SK-N-SH (cell line): ENCODE measurements around the gene BOC. TPM values are rescaled to one million over a fixed set of nuclear protein-coding genes. Genes with fewer than 3 reads are reported as not detected.

ENCODE experiments used
- CTCF ChIA-PET: fragments of 300-600, 350-600 bp; formaldehyde crosslinking; extraction: SDS; loops from one replicate; lab custom pipeline; 2021; lab: Yijun Ruan, JAX
- POLR2A ChIA-PET: fragments of 350-600 bp; sonication (Branson Sonifier 250); formaldehyde crosslinking; extraction: SDS; loops from one replicate; lab custom pipeline; 2020; ENCODE audit warnings: antibody characterized with exemption, inconsistent platforms; lab: Yijun Ruan, JAX
- DNase-seq: peaks from one replicate; pipeline ENCODE4 v3.0.0; 2012
- H2AFZ ChIP-seq: fragments of 200-600 bp; sonication (generic); 2 replicates; pipeline ENCODE4 v1.8.1; 2016; ENCODE audit warnings: antibody characterized with exemption, mild to moderate bottlenecking, low read depth
- H3F3A ChIP-seq: fragments of 200-600 bp; sonication (generic); replicated peaks from 2 replicates; pipeline ENCODE3; 2016; ENCODE audit warnings: antibody characterized with exemption, mild to moderate bottlenecking; ENCODE audit not compliant: insufficient read depth
- H3K27ac ChIP-seq, 2 experiments: fragments of 200-500 bp in 1 of 2; fragments of 200-600 bp in 1 of 2; sonication (Bioruptor generic) in 1 of 2; sonication (generic), shearing (Covaris generic) in 1 of 2; 2 replicates each; pipeline versions ENCODE4 v1.5.1 to v1.6.1; 2014 to 2016; ENCODE audit warnings: low read depth in 2 of 2, inconsistent platforms in 1 of 2, low read length in 1 of 2, mild to moderate bottlenecking in 1 of 2, mixed read lengths in 1 of 2
- H3K27me3 ChIP-seq: fragments of 200-600 bp; sonication (generic), shearing (Covaris generic); 2 replicates; pipeline ENCODE4 v1.6.1; 2016; ENCODE audit warnings: mixed run types; ENCODE audit not compliant: insufficient read depth
- H3K36me3 ChIP-seq, 2 experiments: fragments of 200-500 bp in 1 of 2; fragments of 200-600 bp in 1 of 2; sonication (Bioruptor generic) in 1 of 2; sonication (generic) in 1 of 2; replicated peaks in 1 of 2; 2 replicates each; pipeline versions ENCODE3 to v1.5.1; 2014 to 2016; ENCODE audit warnings: low read length in 1 of 2, mild to moderate bottlenecking in 1 of 2; ENCODE audit not compliant: insufficient read depth in 2 of 2, control insufficient read depth in 1 of 2
- H3K4me1 ChIP-seq, 2 experiments: fragments of 200-500 bp in 1 of 2; fragments of 200-600 bp in 1 of 2; sonication (Bioruptor generic) in 1 of 2; sonication (generic), shearing (Covaris generic) in 1 of 2; 2 replicates each; pipeline versions ENCODE4 v1.5.1 to v1.6.1; 2014 to 2016; ENCODE audit warnings: low read depth in 1 of 2, low read length in 1 of 2, mixed run types in 1 of 2; ENCODE audit not compliant: insufficient read depth in 2 of 2, control insufficient read depth in 1 of 2
- H3K4me2 ChIP-seq: fragments of 200-600 bp; sonication (generic), shearing (Covaris generic); 2 replicates; pipeline ENCODE4 v1.6.1; 2017; ENCODE audit warnings: mixed run types
- H3K4me3 ChIP-seq, 2 experiments: fragments of 200-500 bp in 1 of 2; fragments of 200-600 bp in 1 of 2; sonication (Bioruptor generic) in 1 of 2; sonication (generic), shearing (Covaris generic) in 1 of 2; 2 replicates each; pipeline versions ENCODE4 v1.5.1 to v1.8.1; 2014 to 2016; ENCODE audit warnings: low read depth in 2 of 2, inconsistent platforms in 1 of 2, low read length in 1 of 2, mild to moderate bottlenecking in 1 of 2, mixed read lengths in 1 of 2, moderate library complexity in 1 of 2
- H3K79me2 ChIP-seq: fragments of 200-600 bp; sonication (generic); 2 replicates; pipeline ENCODE4 v1.8.1; 2017; ENCODE audit warnings: mild to moderate bottlenecking; ENCODE audit not compliant: insufficient read depth
- H3K9ac ChIP-seq: fragments of 200-600 bp; sonication (generic); 2 replicates; pipeline ENCODE4 v1.6.1; 2017; ENCODE audit warnings: mixed run types
- H3K9me2 ChIP-seq: fragments of 200-600 bp; sonication (generic); 2 replicates; pipeline ENCODE4 v1.6.1; 2017; ENCODE audit warnings: mixed run types
- H3K9me3 ChIP-seq: fragments of 200-600 bp; sonication (generic); 2 replicates; pipeline ENCODE4 v1.6.1; 2017; ENCODE audit warnings: mixed run types, mild to moderate bottlenecking, moderate library complexity
- H4K20me1 ChIP-seq: fragments of 200-600 bp; sonication (generic); 2 replicates; pipeline ENCODE4 v1.6.1; 2017; ENCODE audit warnings: mild to moderate bottlenecking, mixed run types; ENCODE audit not compliant: insufficient read depth
- CHD2 ChIP-seq: fragments of 150-350 bp; IDR thresholded peaks from 2 replicates; pipeline ENCODE4 v1.6.1; 2018; ENCODE audit warnings: low read length; ENCODE audit not compliant: partially characterized antibody
- FOXM1 ChIP-seq: IDR thresholded peaks from 2 replicates; pipeline ENCODE4 v1.4.0; 2012; ENCODE audit warnings: low read depth, mild to moderate bottlenecking
- GATA2 ChIP-seq: sonication (generic); formaldehyde crosslinking; IDR thresholded peaks from 2 replicates; pipeline ENCODE4 v1.5.0; 2020; ENCODE audit warnings: mild to moderate bottlenecking, missing genetic modification reagents
- MEF2A ChIP-seq: IDR thresholded peaks from 2 replicates; pipeline ENCODE4 v1.4.0; 2012; ENCODE audit warnings: low read depth, borderline replicate concordance
- MXI1 ChIP-seq: IDR thresholded peaks from 2 replicates; pipeline ENCODE4 v1.6.1; 2012; ENCODE audit warnings: mild to moderate bottlenecking, low read depth, low read length, improper control_type of control experiment
- NFIC ChIP-seq: IDR thresholded peaks from 2 replicates; pipeline ENCODE4 v1.4.0; 2012; ENCODE audit warnings: borderline replicate concordance
- PBX3 ChIP-seq: IDR thresholded peaks from 2 replicates; pipeline ENCODE4; 2012
- RCOR1 ChIP-seq: fragments of 150-350 bp; IDR thresholded peaks from 2 replicates; pipeline ENCODE4 v1.6.1; 2017; ENCODE audit warnings: antibody characterized with exemption, low read length
- RFX5 ChIP-seq: IDR thresholded peaks from 2 replicates; pipeline ENCODE4 v1.6.1; 2012; ENCODE audit warnings: mild to moderate bottlenecking, improper control_type of control experiment, low read length
- TAF1 ChIP-seq: IDR thresholded peaks from 2 replicates; pipeline ENCODE4 v1.6.1; 2012; ENCODE audit warnings: low read depth, mild to moderate bottlenecking, low read length, moderate library complexity, borderline replicate concordance
- TCF12 ChIP-seq: IDR thresholded peaks from 2 replicates; pipeline ENCODE4 v1.4.0; 2012
- YY1 ChIP-seq: IDR thresholded peaks from 2 replicates; pipeline ENCODE4 v1.4.0; 2012; ENCODE audit warnings: low read depth, mild to moderate bottlenecking
- WGBS: methylation state at CpG from one replicate; pipeline ENCODE4 v1.1.6; 2017; ENCODE audit warnings: low lambda C conversion rate; 5-methylcytosine and 5-hydroxymethylcytosine counted together
- polyA plus RNA-seq, 3 experiments: library from polyadenylated mRNA; depleted of rRNA; stranded (reverse); fragments of >200 nt; gene quantifications; 2 replicates each; pipeline ENCODE4 v1.2.3, GENCODE V29; 2012
- TF ChIP-seq, protein P1 (sequence below): fragments of 200-600 bp; sonication (generic); IDR thresholded peaks from 2 replicates; pipeline ENCODE4 v1.6.1; 2017; ENCODE audit warnings: antibody characterized with exemption, mild to moderate bottlenecking, moderate library complexity
- TF ChIP-seq, protein P2 (sequence below): fragments of 150-350 bp; IDR thresholded peaks from 2 replicates; pipeline ENCODE4 v1.6.1; 2016; ENCODE audit warnings: mild to moderate bottlenecking, low read depth, low read length

BOC gene
- polyA plus RNA-seq, 1 of the 3 experiments (the other 2 are of a cell fraction), result 6.6 TPM

DNA sequence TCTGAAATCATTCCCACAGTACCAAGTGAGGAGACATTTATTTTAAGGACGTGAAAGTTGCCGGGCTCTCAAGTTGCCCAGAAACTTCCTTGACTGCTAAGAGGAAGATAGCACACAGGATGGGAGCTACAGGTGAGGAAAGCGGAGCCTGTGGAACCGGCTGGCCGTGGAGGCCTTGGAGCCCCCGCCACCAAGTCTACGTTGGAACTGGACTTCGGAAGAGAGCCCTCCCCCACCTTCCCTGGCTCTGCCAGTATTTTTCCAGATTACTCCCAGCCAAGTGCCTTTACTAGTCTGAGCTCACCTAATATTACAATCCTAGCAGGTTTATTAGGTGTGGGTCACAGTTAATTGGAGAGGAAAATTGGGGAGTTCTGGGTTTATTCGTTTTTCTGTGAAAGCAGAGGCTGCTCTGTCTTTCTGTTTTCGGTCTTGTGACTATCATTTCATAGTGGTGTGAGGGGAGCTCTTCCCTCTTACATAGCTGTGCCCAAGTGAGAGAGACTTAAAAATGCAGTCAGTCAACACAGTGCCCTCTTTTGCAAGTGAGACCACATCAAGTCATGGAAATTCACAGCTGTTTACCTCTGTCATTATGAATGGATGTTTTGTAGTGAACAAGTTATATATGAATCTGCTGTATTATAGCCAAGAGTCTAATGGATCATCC, 6.8 kb downstream of the BOC start:
- no peaks in the 10 kb centered on the region for H3F3A ChIP-seq
- no peaks in the 10 kb centered on the region for H3K27me3 ChIP-seq
- no peaks in the 10 kb centered on the region for H3K9me2 ChIP-seq
- peaks cover 3 to 28% of the 10 kb centered on the region in 2 experiments for H3K36me3 ChIP-seq
- ChIA-PET CTCF (interaction anchor here (0.8 kb wide), 1 partner anchor 183 kb away, joined by 3 read pairs; no protein-coding TSS in a partner anchor), POLR2A (interaction anchor here (0.7 kb wide), 1 partner anchor 20 kb away, joined by 3 read pairs; no protein-coding TSS in a partner anchor)
- WGBS, result 71% methylated on average over 4 of the region's 10 CpGs
- TF ChIP-seq MXI1, result no peak
- no peak for TF ChIP-seq TCF12
- TF ChIP-seq FOXM1, result no peak
- TF ChIP-seq MEF2A, result no peak
- no peak for TF ChIP-seq NFIC
- TF ChIP-seq RFX5, result no peak
- TF ChIP-seq YY1, result no peak
- no peak for TF ChIP-seq CHD2
- no peak overlapping the region for H3K4me2 ChIP-seq
- H3K9ac ChIP-seq, result no peak overlapping the region
- no peaks in the 10 kb centered on the region for H3K9me3 ChIP-seq
- no peak for DNase-seq
- H4K20me1 ChIP-seq, result no peaks in the 10 kb centered on the region
- no peak overlapping the region for H3K4me3 ChIP-seq
- no peak overlapping the region for H3K27ac ChIP-seq
- peaks cover 0 to 24% of the 10 kb centered on the region in 2 experiments; a peak in 2 of 4 replicates for H3K4me1 ChIP-seq
- no peak overlapping the region for H2AFZ ChIP-seq
- 0 out of 2 replicates have a peak, but pooled peaks cover 2% of the 10 kb centered on the region for H3K79me2 ChIP-seq

- TF ChIP-seq, protein P1, sequence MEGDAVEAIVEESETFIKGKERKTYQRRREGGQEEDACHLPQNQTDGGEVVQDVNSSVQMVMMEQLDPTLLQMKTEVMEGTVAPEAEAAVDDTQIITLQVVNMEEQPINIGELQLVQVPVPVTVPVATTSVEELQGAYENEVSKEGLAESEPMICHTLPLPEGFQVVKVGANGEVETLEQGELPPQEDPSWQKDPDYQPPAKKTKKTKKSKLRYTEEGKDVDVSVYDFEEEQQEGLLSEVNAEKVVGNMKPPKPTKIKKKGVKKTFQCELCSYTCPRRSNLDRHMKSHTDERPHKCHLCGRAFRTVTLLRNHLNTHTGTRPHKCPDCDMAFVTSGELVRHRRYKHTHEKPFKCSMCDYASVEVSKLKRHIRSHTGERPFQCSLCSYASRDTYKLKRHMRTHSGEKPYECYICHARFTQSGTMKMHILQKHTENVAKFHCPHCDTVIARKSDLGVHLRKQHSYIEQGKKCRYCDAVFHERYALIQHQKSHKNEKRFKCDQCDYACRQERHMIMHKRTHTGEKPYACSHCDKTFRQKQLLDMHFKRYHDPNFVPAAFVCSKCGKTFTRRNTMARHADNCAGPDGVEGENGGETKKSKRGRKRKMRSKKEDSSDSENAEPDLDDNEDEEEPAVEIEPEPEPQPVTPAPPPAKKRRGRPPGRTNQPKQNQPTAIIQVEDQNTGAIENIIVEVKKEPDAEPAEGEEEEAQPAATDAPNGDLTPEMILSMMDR, result no peak
- TF ChIP-seq GATA2 (no peak), FOXM1 (no peak), TAF1 (no peak), PBX3 (no peak), RCOR1 (no peak)
- TF ChIP-seq, protein P2, sequence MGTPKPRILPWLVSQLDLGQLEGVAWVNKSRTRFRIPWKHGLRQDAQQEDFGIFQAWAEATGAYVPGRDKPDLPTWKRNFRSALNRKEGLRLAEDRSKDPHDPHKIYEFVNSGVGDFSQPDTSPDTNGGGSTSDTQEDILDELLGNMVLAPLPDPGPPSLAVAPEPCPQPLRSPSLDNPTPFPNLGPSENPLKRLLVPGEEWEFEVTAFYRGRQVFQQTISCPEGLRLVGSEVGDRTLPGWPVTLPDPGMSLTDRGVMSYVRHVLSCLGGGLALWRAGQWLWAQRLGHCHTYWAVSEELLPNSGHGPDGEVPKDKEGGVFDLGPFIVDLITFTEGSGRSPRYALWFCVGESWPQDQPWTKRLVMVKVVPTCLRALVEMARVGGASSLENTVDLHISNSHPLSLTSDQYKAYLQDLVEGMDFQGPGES, result no peak
- Histone ChIP-seq H3K27ac (no peak overlapping the region), H3F3A (no peaks in the 10 kb centered on the region), H3K9ac (no peak overlapping the region), H3K79me2 (no peaks in the 10 kb centered on the region), H3K4me2 (no peak overlapping the region), H4K20me1 (no peaks in the 10 kb centered on the region), H3K9me3 (no peaks in the 10 kb centered on the region), H3K9me2 (no peaks in the 10 kb centered on the region), H3K27me3 (no peaks in the 10 kb centered on the region), H3K4me3 (no peak overlapping the region), H3K36me3 (peaks cover 3 to 28% of the 10 kb centered on the region in 2 experiments), H3K4me1 (peaks cover 0 to 25% of the 10 kb centered on the region in 2 experiments; a peak in 2 of 4 replicates), H2AFZ (no peak overlapping the region)
- CTCF ChIA-PET, result interaction anchor here (0.8 to 1.3 kb wide), 3 partner anchors 14 to 184 kb away, joined by 3 read pairs; no protein-coding TSS in a partner anchor
- no peak for DNase-seq
- WGBS, result 100% methylated on average over 1 of the region's 1 CpG
- POLR2A ChIA-PET, result no interaction called here
Observed at GRCh38 chr3:113218681-113219045, 7.3 kb downstream of the BOC start.
